ENCODE data around the gene NDUFS2.
A peak's percentile ranks its signal among the peaks of the same experiment; 100 is the strongest.
"Not testable (repeated sequence)": the region's sequence is repeated elsewhere in the genome, so short reads cannot be mapped to it uniquely, and the experiment has no call there.

The NDUFS2 gene

GRCh38 chr1:161222175-161223019 is 20.2 kb downstream of the NDUFS2 start:
- DNase-seq = no peak

GRCh38 chr1:161223805-161224694 is 21.9 kb downstream of the NDUFS2 start:
- DNase-seq = no peak

- not testable (repeated sequence) for DNase-seq
Measured at GRCh38 chr1:161224695-161225087, 22.5 kb downstream of the NDUFS2 start.

GRCh38 chr1:161225178-161225533 is 23.0 kb downstream of the NDUFS2 start:
- no peak for DNase-seq

- peak; percentile 61 to 86 (median 74) for DNase-seq
Measured at GRCh38 chr1:161225534-161226319, 23.6 kb downstream of the NDUFS2 start, which contains the start of gene TOMM40L. Gene TOMM40L, plus strand, starts transcription at chr1:161226060. Its CDS starts 430 bp downstream, at chr1:161226490.

GRCh38 chr1:161226320-161226711 is 24.1 kb downstream of the NDUFS2 start:
- DNase-seq = no peak

GRCh38 chr1:161226759-161227158 is 24.6 kb downstream of the NDUFS2 start:
- no peak for DNase-seq

GRCh38 chr1:161227196-161227871 is 25.2 kb downstream of the NDUFS2 start:
- DNase-seq = peak; percentile 82 to 90 (median 84)

GRCh38 chr1:161228032-161228431 is 25.9 kb downstream of the NDUFS2 start:
- DNase-seq = no peak

GRCh38 chr1:161229896-161230295 is 27.7 kb downstream of the NDUFS2 start:
- DNase-seq = no peak

- DNase-seq = no peak
Measured at GRCh38 chr1:161230762-161231161, 28.6 kb downstream of the NDUFS2 start.

- DNase-seq = no peak
Measured at GRCh38 chr1:161233102-161233501, 30.9 kb downstream of the NDUFS2 start.

GRCh38 chr1:161235957-161236775 is 34.0 kb downstream of the NDUFS2 start:
- no peak for DNase-seq

GRCh38 chr1:161238039-161238473 is 35.9 kb downstream of the NDUFS2 start, which contains the start of gene NR1I3:
Gene NR1I3, minus strand, starts transcription at chr1:161238203. Its CDS starts 1,638 bp downstream, at chr1:161236565.
- no peak for DNase-seq

GRCh38 chr1:161241682-161242081 is 39.5 kb downstream of the NDUFS2 start:
- no peak for DNase-seq

- no peak for DNase-seq
Measured at GRCh38 chr1:161242313-161242712, 40.1 kb downstream of the NDUFS2 start.

GRCh38 chr1:161244888-161245287 is 42.7 kb downstream of the NDUFS2 start:
- DNase-seq = no peak

GRCh38 chr1:161250100-161250499 is 47.9 kb downstream of the NDUFS2 start:
- DNase-seq = not testable (repeated sequence)

GRCh38 chr1:161250829-161251228 is 48.7 kb downstream of the NDUFS2 start:
- no peak for DNase-seq

GRCh38 chr1:161251579-161251978 is 49.4 kb downstream of the NDUFS2 start:
- DNase-seq = no peak

GRCh38 chr1:161255302-161255701 is 53.1 kb downstream of the NDUFS2 start:
- not testable (repeated sequence) for DNase-seq

Measured in activated CD4-positive, CD25-positive, alpha-beta regulatory T cell (primary cell).